Neuronal stem cell (in vitro differentiated cells): ENCODE data around the gene TLCD1.
A peak's percentile ranks its signal among the peaks of the same experiment; 100 is the strongest.

Experiments used
- DNase-seq: peaks from one replicate; pipeline ENCODE4 v3.0.0-alpha.2; 2013; ENCODE audit warnings: low spot score
- H2AFZ ChIP-seq: one replicate; pipeline ENCODE4 v1.6.1; 2013; ENCODE audit warnings: mild to moderate bottlenecking, low read length, inconsistent platforms
- H2AK5ac ChIP-seq: 2 replicates; pipeline ENCODE4 v1.6.1; 2013; ENCODE audit warnings: low read depth, mild to moderate bottlenecking, inconsistent platforms, low read length, moderate library complexity, mixed read lengths
- H2BK120ac ChIP-seq: 2 replicates; pipeline ENCODE4 v1.6.1; 2013; ENCODE audit warnings: low read depth, mild to moderate bottlenecking, inconsistent platforms, low read length, moderate library complexity, mixed read lengths
- H2BK12ac ChIP-seq: one replicate; pipeline ENCODE4 v1.6.1; 2013; ENCODE audit warnings: low read length, inconsistent platforms
- H2BK15ac ChIP-seq: 2 replicates; pipeline ENCODE4 v1.6.1; 2013; ENCODE audit warnings: mild to moderate bottlenecking, low read length, inconsistent platforms, mixed read lengths
- H2BK5ac ChIP-seq: one replicate; pipeline ENCODE4 v1.6.1; 2013; ENCODE audit warnings: inconsistent platforms, mild to moderate bottlenecking, low read length, moderate library complexity
- H3K14ac ChIP-seq: one replicate; pipeline ENCODE4 v1.6.1; 2013; ENCODE audit warnings: low read length, inconsistent platforms
- H3K18ac ChIP-seq: 2 replicates; pipeline ENCODE4 v1.6.1; 2013; ENCODE audit warnings: low read length, inconsistent platforms
- H3K23ac ChIP-seq: 2 replicates; pipeline ENCODE4 v1.6.1; 2013; ENCODE audit warnings: low read depth, mild to moderate bottlenecking, mixed read lengths, low read length, inconsistent platforms; ENCODE audit not compliant: poor library complexity
- H3K27ac ChIP-seq: replicated peaks from 3 replicates; pipeline ENCODE4 v1.5.1; 2013; ENCODE audit warnings: low read length, inconsistent platforms
- H3K27me3 ChIP-seq, 3 experiments: 2 replicates each; pipeline ENCODE4 v1.6.1; 2013; ENCODE audit warnings: low read length in 3 of 3, mild to moderate bottlenecking in 2 of 3, inconsistent platforms in 1 of 3, low read depth in 1 of 3, mixed read lengths in 1 of 3, moderate library complexity in 1 of 3; ENCODE audit not compliant: control insufficient read depth in 3 of 3, insufficient read depth in 3 of 3
- H3K36me3 ChIP-seq, 2 donors: replicated peaks in 1 of 2; 2 replicates each; pipeline ENCODE4 v1.6.1; 2013; ENCODE audit warnings: low read length in 2 of 2; ENCODE audit not compliant: control insufficient read depth in 2 of 2, insufficient read depth in 2 of 2
- H3K4ac ChIP-seq: 2 replicates; pipeline ENCODE4 v1.6.1; 2013; ENCODE audit warnings: inconsistent platforms, mild to moderate bottlenecking, low read length, moderate library complexity
- H3K4me1 ChIP-seq, 2 donors: 1 replicate in 1 of 2; 2 replicates in 1 of 2; pipeline ENCODE4 v1.6.1; 2013; ENCODE audit warnings: low read length in 2 of 2, low read depth in 1 of 2; ENCODE audit not compliant: control insufficient read depth in 2 of 2, insufficient read depth in 1 of 2
- H3K4me2 ChIP-seq: one replicate; pipeline ENCODE4 v1.6.1; 2013; ENCODE audit warnings: mild to moderate bottlenecking, low read length, inconsistent platforms; ENCODE audit not compliant: insufficient read depth, poor library complexity, severe bottlenecking
- H3K4me3 ChIP-seq, 2 donors: 2 replicates each; pipeline ENCODE4 v1.5.1; 2013; ENCODE audit warnings: low read length in 2 of 2, mild to moderate bottlenecking in 2 of 2, inconsistent platforms in 1 of 2, moderate library complexity in 1 of 2
- H3K79me1 ChIP-seq: one replicate; pipeline ENCODE4 v1.6.1; 2013; ENCODE audit warnings: low read depth, mild to moderate bottlenecking, inconsistent platforms, low read length, moderate library complexity
- H3K9ac ChIP-seq: one replicate; pipeline ENCODE4 v1.6.1; 2013; ENCODE audit warnings: mild to moderate bottlenecking, low read depth, low read length, inconsistent platforms; ENCODE audit not compliant: poor library complexity
- H3K9me3 ChIP-seq, 2 donors: replicated peaks in 1 of 2; 2 replicates each; pipeline versions ENCODE3 to v1.6.1; 2013; ENCODE audit warnings: low read length in 2 of 2, mild to moderate bottlenecking in 2 of 2, inconsistent platforms in 1 of 2, low read depth in 1 of 2, mixed read lengths in 1 of 2, moderate library complexity in 1 of 2; ENCODE audit not compliant: control insufficient read depth in 2 of 2, insufficient read depth in 1 of 2
- H4K8ac ChIP-seq: one replicate; pipeline ENCODE4 v1.6.1; 2013; ENCODE audit warnings: low read depth, mild to moderate bottlenecking, inconsistent platforms, low read length, moderate library complexity
- H4K91ac ChIP-seq: one replicate; pipeline ENCODE4 v1.6.1; 2013; ENCODE audit warnings: low read length, low read depth, mild to moderate bottlenecking, inconsistent platforms; ENCODE audit not compliant: poor library complexity
- WGBS, 2 donors: extraction: QIAGEN DNeasy Blood & Tissue Kit; methylation state at CpG; one replicate each; pipeline ENCODE4 v1.1.7; 2013; ENCODE audit warnings: missing lambda C conversion rate in 2 of 2, mixed read lengths in 1 of 2; ENCODE audit not compliant: insufficient read length in 2 of 2, insufficient replicate concordance in 1 of 2; ENCODE audit errors: extremely low coverage in 2 of 2; 5-methylcytosine and 5-hydroxymethylcytosine counted together

Gene TLCD1

DNA sequence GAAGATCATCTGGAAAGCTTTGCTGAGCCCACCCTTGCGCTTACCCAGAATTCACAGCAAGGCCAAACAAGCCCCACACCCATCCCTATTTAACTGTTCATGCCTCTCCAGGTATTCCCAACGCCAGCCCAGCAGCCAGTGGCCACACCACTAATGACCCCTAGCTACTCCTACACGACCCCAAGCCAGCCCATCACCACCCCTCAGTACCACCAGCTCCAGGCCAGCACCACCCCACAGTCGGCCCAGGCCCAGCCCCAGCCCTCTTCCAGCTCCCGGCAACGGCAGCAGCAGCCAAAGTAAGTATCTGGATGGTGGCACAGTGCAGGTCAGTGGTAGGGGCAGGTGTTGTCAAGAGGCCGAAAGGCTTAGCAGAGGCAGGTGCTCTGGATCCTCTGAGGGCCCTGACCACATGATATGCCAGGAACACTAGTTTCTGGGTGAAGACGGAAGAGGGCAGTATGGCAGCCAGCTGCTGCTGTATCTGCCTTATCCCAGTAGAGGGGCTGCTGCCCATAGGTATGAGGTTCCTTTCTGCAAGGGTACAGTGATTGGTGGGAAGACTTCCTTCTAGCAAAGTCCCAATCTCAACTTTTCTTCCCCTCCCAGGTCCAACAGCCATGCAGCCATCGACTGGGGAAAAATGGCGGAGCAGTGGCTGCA is 25.1 kb downstream of the TLCD1 start:
- WGBS, 2 donors, result no CpG with 5 or more reads among the region's 10 CpGs
- no peak overlapping the region for H3K4ac ChIP-seq
- H2BK5ac ChIP-seq, result no peak overlapping the region
- H3K9me3 ChIP-seq, result no peaks in the 10 kb centered on the region
- peaks cover 16 to 17% of the 10 kb centered on the region in 2 donors for H3K4me1 ChIP-seq
- no peak overlapping the region for H3K4me2 ChIP-seq
- H3K14ac ChIP-seq, result no peak overlapping the region
- H2AK5ac ChIP-seq, result no peak overlapping the region
- no peak overlapping the region for H2BK120ac ChIP-seq
- H3K18ac ChIP-seq, result no peak overlapping the region
- peaks cover 4% of the 10 kb centered on the region for H3K79me1 ChIP-seq
- H3K27ac ChIP-seq, result no peak overlapping the region
- H3K23ac ChIP-seq, result peak overlapping the region; percentile 83
- H2AFZ ChIP-seq, result no peak overlapping the region
- no peak for DNase-seq
- H3K9ac ChIP-seq, result no peak overlapping the region
- H4K8ac ChIP-seq, result no peak overlapping the region
- H3K4me3 ChIP-seq, result no peak overlapping the region
- no peak overlapping the region for H2BK15ac ChIP-seq
- no peak overlapping the region for H2BK12ac ChIP-seq
- no peaks in the 10 kb centered on the region for H3K27me3 ChIP-seq
- peaks cover 68 to 88% of the 10 kb centered on the region in 2 donors for H3K36me3 ChIP-seq
- H4K91ac ChIP-seq, result no peak overlapping the region

- no peak overlapping the region for H4K8ac ChIP-seq
- peaks cover 71 to 94% of the 10 kb centered on the region in 2 donors for H3K36me3 ChIP-seq
- no peak overlapping the region for H2BK120ac ChIP-seq
- no peak overlapping the region for H2AK5ac ChIP-seq
- H4K91ac ChIP-seq, result no peak overlapping the region
- H3K79me1 ChIP-seq, result no peaks in the 10 kb centered on the region
- no peak overlapping the region for H2BK15ac ChIP-seq
- no peak overlapping the region for H3K9ac ChIP-seq
- no peak for DNase-seq
- WGBS, 2 donors, result no CpG with 5 or more reads among the region's 8 CpGs
- no peak overlapping the region for H3K27ac ChIP-seq
- H2BK5ac ChIP-seq, result no peak overlapping the region
- H3K4me3 ChIP-seq, result no peak overlapping the region
- H3K9me3 ChIP-seq, result no peaks in the 10 kb centered on the region
- H3K4me1 ChIP-seq, result peaks cover 16% of the 10 kb centered on the region in 2 donors
- H3K4ac ChIP-seq, result no peak overlapping the region
- no peak overlapping the region for H3K14ac ChIP-seq
- no peak overlapping the region for H3K4me2 ChIP-seq
- H2BK12ac ChIP-seq, result no peak overlapping the region
- peak overlapping the region; percentile 25 for H3K23ac ChIP-seq
- H2AFZ ChIP-seq, result no peak overlapping the region
- no peak overlapping the region for H3K18ac ChIP-seq
- H3K27me3 ChIP-seq, result no peaks in the 10 kb centered on the region
These were observed 25.8 kb downstream of the TLCD1 start for GRCh38 chr17:28700278-28700677.

DNA sequence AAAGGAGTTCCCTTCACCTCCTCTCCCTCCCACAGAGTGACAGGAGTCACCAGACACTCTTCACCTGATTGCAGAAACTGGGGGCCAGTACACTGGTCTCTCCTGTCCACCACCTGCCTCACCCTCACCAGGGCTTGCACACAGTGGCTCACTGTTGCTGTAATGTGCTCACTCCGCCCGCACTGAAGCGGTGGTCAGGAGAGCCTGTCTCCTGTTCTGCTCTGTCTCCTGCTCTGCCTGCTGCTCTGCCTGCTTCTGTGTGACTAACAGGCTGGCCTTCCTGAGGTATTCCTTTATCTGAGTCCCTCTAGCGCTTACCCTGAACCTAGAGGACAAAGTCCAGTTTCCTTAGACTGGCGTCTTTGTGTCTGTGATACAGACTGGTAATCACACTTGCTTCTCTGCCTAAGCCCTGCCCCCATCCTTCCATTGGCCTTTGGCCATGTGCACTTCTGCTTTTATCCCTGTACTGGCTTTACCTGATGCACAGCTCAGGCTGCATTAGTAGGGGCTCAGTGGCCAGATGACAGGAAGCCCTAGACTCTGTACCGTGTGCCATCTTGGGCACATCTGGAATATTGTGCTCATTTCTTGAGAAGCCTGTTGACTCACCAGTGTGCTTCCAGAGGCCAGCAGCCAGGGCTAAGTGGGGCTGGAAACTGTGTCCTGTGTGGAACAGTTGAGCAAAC is 27.6 kb downstream of the TLCD1 start:
- no peaks in the 10 kb centered on the region for H3K27me3 ChIP-seq
- peaks cover 16% of the 10 kb centered on the region in 2 donors for H3K4me1 ChIP-seq
- no peak overlapping the region for H3K18ac ChIP-seq
- no peak overlapping the region for H3K4me3 ChIP-seq
- no peak overlapping the region for H3K27ac ChIP-seq
- H3K9ac ChIP-seq, result no peak overlapping the region
- no peak overlapping the region for H3K4ac ChIP-seq
- H2BK15ac ChIP-seq, result no peak overlapping the region
- no peak overlapping the region for H3K4me2 ChIP-seq
- no peak overlapping the region for H2BK12ac ChIP-seq
- WGBS, 2 donors, result no CpG with 5 or more reads among the region's 6 CpGs
- no peak overlapping the region for H4K8ac ChIP-seq
- no peak overlapping the region for H2AFZ ChIP-seq
- no peak overlapping the region for H3K14ac ChIP-seq
- no peaks in the 10 kb centered on the region for H3K9me3 ChIP-seq
- H4K91ac ChIP-seq, result no peak overlapping the region
- H2BK120ac ChIP-seq, result no peak overlapping the region
- H3K36me3 ChIP-seq, result peaks cover 81 to 100% of the 10 kb centered on the region in 2 donors
- peak overlapping the region; percentile 46 for H3K23ac ChIP-seq
- no peak overlapping the region for H2BK5ac ChIP-seq
- DNase-seq, result no peak
- H3K79me1 ChIP-seq, result no peaks in the 10 kb centered on the region
- no peak overlapping the region for H2AK5ac ChIP-seq

DNA sequence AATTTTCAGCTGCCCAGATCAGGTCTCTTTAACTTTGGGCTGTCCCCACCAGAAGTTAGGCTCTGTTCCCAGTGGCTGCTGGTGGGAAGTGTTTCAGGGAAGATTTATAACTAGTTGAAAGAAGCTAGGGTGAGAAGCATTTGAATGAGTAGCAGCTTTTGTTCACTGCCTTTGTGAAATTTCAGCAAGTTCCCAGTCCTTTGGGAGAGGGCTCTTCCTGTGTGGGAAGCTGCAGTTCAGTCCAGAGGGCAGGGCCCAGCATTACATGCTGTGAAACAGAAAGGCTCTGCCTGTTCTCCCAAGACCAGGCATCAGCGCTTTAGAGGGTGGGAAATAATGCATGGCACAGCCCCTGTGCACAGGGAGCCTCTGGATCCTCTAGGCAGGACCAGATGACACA is 32.2 kb downstream of the TLCD1 start:
- H3K4ac ChIP-seq, result no peak overlapping the region
- no peak overlapping the region for H2AFZ ChIP-seq
- no peak for DNase-seq
- no peak overlapping the region for H4K91ac ChIP-seq
- H3K4me2 ChIP-seq, result no peak overlapping the region
- no peaks in the 10 kb centered on the region for H3K27me3 ChIP-seq
- no peak overlapping the region for H2AK5ac ChIP-seq
- no CpG with 5 or more reads among the region's 1 CpG for WGBS, 2 donors
- H3K14ac ChIP-seq, result no peak overlapping the region
- no peak overlapping the region for H3K18ac ChIP-seq
- no peaks in the 10 kb centered on the region for H3K79me1 ChIP-seq
- H2BK5ac ChIP-seq, result no peak overlapping the region
- peaks cover 61 to 95% of the 10 kb centered on the region in 2 donors for H3K36me3 ChIP-seq
- no peak overlapping the region for H2BK15ac ChIP-seq
- H2BK12ac ChIP-seq, result no peak overlapping the region
- H4K8ac ChIP-seq, result no peak overlapping the region
- no peaks in the 10 kb centered on the region for H3K4me1 ChIP-seq
- no peak overlapping the region for H3K23ac ChIP-seq
- no peak overlapping the region for H3K9ac ChIP-seq
- no peak overlapping the region for H3K4me3 ChIP-seq
- H2BK120ac ChIP-seq, result no peak overlapping the region
- H3K27ac ChIP-seq, result no peak overlapping the region
- no peaks in the 10 kb centered on the region for H3K9me3 ChIP-seq
